T-helper 2 cell (primary cell): ENCODE measurements around the gene PHC2.
A peak's percentile ranks its signal among the peaks of the same experiment; 100 is the strongest.

ENCODE experiments used
- DNase-seq, 5 experiments: peaks; one replicate each; pipeline versions ENCODE4 v3.0.0 to v3.0.0-alpha.2; 2012 to 2022

PHC2 gene

DNA sequence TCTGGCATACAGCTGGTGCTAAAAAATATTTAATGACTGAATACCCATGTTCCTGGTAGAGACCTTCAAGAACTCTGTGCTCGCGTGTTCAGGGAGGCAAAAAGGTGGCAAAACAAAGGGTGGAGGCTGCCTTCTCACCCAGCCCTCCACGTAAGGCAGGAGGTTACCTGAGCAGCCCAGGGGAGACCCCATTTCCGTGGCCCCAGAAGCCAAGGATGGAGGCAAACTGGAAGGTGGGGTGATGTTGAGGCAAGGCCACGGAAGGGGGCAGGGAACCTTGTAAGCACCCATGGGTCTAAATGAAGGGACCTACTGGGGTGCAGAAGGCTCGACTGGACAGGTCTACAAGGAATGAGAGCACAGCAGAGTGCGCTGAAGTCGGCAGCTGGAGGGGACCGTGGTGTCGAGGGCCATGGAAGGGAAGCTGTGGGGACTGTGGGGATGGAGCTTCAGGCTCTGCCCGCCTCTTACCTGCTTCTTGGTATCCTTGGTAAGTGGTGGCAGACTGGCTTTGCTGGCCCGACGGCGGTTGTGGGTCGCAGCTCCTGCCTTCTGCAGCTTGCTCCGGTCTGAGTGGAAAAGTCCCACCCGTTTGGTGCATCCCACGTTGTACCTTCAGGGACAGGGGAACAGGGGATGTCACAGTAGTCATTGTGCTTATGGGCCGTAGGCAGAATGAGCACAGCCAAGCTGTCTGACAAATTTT lies 101.1 kb downstream of the PHC2 start:
- DNase-seq = no peak

DNA sequence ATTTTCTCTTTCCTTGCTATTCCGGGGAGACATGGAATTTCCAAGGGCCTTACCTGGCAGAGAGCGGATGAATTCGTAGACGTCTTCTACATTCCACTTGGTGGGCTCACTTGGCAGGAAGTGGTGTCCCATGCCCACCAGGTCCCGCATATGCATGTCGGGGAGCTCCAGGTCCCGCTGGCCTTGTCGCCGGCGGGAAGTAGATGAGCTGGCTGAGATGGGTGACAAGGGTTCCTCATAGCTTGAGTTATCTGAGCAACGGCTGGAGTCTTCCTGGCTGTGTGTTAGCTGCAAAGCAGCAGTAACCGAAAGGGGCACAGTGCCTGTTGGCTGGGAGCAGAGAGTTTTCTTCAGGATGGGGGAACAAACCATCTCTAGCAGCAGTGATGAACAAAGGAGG lies 102.1 kb downstream of the PHC2 start:
- no peak for DNase-seq

DNA sequence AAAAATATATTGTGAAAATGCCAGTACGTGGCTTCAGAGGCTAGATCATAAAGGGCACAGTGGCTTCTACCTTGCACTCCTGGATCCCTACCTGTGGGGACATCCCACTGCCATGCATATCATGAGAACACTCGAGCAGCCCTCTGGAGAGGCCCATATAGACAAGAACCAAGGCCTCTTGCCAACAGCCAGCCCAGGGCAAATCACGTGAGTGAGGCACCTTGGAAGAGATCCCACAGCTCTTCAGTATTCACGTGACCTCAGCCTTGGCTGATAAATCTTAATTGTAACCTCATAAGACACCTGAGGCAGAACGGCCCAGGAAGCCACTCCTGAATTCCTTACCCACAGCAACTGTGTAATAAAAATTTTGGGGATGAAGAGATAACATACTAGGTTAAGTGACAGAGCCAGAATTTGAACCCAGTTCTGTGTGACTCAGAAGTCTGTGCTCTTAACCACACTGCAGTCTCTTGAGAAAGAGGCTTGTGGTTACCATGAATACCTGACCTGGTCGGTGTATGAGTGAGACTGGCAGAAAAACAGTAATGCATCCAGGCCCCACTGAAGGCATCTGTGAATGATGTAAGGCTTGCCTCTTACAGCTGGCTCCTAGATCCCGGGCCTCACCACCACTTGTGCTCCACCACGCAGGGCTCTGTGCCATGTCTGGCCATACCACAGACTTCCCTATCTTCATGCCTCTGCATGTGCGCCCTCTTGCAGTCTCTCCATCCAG lies 103.1 kb downstream of the PHC2 start:
- DNase-seq = peak in 1 of 5 experiments; percentile 23

- no peak for DNase-seq
These were observed 104.1 kb downstream of the PHC2 start for GRCh38 chr1:33326785-33327184.

DNA sequence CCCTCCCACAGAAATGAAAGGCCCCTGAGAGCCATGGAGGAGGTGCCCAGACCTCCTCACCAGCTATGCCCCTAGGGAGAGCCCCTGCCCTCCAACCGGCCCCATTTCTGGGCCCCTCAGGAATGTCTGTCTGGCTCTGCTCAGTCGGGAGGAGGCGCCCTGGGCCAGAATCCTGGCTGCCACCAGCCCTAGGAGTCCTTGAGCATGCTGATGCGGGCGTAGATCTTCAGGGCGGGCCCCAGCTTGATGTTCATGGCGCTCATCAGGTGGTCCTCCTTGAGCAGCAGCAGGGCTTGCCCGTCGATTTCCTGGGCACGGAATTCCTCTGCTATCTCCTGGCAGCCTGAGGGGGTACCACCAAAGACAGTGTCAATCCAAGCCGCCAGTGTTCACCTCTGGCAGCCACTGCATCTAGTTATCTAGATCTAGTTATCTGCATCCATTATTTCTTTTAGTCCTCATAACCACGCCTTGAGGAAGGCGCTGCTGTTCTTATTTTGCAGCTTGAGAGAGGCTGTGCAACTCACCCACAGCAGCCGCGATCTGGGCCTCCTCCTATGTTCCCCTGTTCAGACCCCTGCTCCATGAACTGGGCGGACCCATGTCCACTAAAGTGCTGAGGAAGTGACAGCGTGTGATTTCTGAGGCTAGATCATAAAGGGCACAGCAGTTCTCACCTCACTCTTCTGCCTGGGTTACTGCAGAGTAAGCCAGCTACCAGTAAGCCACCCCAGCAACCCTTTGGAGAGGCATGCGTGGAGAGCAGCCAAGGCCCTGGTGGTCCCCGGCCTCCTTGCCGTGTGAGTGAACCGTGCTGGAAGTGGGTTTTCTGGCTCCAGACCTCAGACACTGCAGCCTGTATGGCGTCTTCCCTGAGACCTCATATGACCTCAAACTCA lies 106.0 kb downstream of the PHC2 start:
- DNase-seq = no peak

GRCh38 chr1:33323663-33324477 lies 107.0 kb downstream of the PHC2 start:
- no peak for DNase-seq

DNA sequence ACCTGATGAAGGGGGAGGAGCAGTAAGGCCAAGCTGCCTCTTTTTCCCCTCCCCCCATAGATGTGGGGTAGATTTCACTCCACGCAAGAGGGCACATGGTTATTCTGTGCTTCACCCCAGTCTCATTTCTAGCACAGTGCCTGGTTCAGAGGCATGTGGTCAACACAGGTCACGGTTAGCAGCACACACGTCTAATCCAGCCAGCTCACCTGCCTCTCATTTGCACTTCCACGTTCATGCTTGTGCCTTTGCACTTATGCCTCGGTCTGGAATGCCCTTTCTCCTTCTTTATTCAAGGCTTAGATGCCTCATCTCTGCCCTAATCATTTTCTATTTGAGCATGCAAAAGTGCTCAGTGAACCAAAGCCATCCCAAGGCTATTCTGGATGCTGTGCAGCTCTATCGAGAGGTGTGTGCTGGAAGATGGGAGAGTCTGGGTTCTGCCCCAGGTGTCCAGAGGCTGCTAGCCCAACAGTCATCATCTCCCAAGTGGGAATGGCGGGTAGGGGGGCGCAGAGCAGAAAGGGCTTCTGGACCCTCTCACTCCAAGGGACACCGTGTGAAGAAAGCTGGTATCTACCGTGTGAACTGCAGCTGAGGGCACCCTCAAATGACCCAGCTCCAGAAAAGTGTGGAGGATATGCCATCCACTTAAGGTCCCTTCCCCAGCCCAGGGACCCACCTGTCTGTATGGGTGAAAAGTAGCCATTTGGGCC lies 107.9 kb downstream of the PHC2 start:
- DNase-seq = no peak

GRCh38 chr1:33322109-33322508 lies 108.8 kb downstream of the PHC2 start:
- no peak for DNase-seq

GRCh38 chr1:33321178-33321577 lies 109.7 kb downstream of the PHC2 start:
- DNase-seq = no peak

DNA sequence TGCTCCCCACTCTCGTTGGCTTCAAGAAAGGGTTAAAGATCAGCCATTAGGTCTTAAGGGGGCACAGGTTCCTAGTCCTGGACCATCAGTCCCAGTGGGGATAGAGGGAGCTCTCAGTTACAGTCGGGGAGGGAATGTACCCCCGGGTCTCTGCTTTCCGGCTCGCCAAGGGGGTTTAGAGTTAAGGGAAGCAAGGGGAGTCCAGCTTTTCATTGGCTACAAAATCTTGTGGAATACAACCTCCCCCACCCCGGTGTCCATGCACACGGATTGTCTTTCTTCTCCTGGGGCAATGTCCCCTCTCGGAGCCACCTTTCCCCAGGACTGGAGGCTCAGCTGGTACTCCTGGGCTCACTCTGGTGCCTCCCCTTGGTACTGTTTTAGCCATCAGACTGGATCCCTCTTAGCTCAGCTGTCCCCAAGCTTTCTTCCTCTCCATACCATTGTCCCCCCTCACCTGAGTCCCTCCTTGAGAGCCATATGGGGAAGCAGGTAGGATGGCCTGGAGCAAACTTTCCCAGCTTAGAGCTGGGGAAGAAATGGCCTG lies 110.2 kb downstream of the PHC2 start, which contains the start of gene A3GALT2:
Gene A3GALT2, minus strand, starts transcription at position 480 of the 547 bp plus-strand sequence. Its CDS starts 0 bp downstream, at position 480.
- no peak for DNase-seq

DNA sequence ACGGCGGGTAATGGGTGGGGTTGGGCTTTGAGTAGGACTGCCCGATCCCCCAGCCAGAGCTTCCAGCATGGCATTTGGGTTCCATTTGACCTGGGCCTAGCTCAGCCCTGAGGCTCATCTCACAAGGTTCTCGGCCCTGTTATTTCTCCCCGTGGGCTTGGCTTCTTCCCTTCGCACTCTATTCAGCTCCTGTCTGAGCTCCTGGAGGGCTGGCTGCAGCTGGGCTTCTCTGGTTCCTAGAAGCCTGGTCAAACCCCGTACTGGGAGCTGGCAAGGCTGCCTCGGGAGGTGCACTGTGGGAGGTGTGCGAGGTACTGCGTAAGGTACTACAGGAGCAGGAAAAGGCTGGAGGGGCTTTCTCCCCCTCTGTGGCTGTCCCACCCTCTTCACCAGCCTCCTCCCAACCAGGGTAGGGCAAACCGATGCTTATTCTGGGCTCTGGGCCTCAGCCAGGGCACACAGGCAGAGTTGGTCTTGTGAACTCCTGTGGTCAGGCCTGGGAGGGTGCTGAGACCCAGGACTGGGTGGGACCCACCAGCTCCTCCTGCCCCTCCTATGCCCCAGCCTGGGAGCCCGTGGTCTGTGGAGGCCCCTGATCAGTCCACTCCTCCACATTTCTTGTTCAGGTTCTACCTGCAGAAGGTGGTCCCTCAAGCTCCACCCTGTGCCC lies 110.8 kb downstream of the PHC2 start:
- no peak for DNase-seq

DNA sequence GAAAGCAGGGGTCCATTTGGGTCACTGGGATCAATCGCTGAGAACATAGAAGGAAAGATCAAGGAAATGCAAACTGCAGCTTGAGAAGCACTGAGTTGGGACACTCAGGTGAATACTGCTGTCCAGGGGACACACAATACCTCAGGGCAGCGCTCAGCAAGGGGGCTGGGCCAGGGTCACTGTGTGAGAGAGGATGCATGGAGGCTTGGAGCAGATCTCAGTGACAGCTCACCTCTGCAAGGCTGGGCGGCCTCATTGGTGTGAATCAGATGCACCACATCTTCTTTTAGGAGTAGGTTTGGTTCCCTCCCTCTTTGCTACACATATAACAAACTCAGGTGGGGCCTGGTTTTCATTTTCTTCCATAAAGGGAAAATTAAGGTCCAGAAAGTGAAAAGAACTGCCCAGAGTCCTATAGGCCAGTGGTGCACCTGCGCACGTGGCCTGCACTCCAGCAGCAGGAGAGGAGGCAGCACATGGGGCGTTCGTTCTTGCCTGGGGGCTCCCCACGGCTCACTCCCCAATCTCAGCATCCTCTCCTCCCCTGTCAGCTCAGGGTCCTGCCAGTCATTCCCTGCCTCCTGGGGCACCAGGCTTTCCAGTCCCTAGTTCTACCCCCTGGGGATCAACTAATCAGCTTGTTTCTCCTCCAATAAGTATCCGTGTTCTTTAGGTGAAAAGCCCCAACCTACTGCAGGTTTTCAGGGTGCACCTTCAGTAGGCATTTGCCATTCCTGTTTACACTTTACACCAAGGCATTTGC lies 111.5 kb downstream of the PHC2 start:
- no peak for DNase-seq

- no peak for DNase-seq
These were observed 112.9 kb downstream of the PHC2 start for GRCh38 chr1:33317946-33318345.

DNA sequence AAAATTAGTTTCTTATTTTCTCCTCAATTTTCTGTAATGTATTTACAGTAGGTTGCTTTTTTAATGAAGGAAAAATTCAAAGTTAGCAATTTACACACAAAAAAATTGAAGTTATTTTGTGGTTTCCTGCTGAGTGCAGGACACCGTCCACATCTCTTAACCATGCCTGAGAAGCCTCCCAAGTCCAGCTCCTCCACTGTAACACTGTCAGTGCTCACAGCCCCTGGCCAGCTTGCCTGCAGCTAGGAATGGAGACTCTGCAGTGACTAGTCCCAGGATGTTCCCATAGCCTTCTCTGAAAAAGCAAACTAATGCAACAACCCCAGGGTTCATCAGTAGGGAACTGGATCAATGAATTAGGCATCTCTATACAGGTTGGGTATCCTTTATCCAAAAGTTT lies 113.5 kb downstream of the PHC2 start:
- DNase-seq = no peak

DNA sequence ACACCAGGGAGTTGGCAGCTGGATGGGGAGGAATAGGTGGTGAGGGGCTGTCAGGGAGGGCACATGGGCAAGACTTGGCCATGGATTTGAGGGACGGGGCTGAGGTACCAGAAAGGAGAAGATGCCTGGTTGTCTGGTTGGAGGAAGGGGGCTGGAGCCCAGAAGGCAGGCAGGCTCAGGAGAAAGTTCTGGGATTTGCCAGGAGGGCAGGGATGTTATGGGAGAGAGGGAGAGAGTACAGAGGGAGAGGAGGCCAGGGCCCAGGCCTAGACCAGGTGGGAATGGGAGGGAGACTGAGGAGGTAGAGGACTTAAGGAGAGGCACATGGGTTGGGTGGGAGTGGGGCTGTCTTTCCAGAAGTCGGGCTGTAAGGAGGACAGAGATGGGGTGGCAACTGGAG lies 114.3 kb downstream of the PHC2 start:
- DNase-seq = no peak

- no peak for DNase-seq
These were observed 116.5 kb downstream of the PHC2 start for GRCh38 chr1:33314416-33314815.

DNA sequence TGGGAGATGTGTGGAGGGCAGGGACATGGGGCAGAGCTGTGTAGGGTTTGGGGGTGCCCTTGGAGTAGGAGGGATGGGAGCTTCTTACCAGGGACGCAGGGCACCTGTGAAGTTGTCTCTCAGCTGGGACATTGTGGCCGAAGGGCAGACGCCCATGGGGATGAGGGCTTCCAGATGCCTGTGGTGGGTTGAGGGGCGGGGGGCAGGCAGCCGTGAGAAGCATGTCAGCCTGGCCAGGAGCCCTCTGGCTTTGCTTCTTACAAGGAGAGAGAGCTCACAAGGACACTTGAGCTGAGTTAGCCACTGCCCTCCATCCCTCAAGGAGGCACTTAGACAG lies 118.5 kb downstream of the PHC2 start:
- no peak for DNase-seq

DNA sequence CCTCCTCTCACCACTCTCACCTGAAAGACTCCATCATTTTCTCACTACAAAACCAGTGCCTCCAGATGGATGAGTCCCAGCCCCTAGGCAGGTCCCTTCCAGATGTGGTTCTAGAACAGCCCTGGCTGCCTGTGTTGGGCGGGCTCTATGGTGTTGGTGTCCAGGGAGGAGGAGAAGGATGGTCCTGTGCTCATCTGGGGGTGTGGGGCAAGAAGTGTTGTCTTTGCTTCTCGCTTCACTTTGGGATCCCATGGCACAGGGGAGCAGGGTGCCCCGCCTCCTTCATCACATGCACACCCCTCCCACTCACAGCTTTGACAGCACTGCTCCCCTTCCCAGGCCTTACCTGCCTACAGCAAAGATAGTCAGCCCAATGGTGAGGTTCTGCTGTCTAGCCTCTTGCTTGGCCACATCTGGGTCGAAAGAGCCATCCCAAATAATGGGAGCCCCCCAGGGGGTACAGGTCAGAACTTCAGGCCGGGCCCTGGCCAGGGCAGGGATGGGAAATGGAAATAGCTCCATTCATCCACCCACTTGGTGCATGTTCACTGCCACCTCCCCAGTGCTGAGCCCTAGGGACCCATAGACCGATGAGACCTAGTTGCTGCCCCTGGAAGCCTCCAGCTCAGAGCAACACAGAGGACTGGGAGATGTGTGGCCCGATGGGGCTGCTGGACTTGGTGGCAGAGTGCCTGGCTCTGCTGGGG lies 119.0 kb downstream of the PHC2 start:
- no peak for DNase-seq

GRCh38 chr1:33310702-33311101 lies 120.2 kb downstream of the PHC2 start:
- no peak for DNase-seq
